Kasumi-1 (cell line): ENCODE measurements around the gene HSBP1.
A peak's percentile ranks its signal among the peaks of the same experiment; 100 is the strongest.

ENCODE experiments used
- DNase-seq, 2 experiments: peaks; one replicate each; lab custom pipeline; 2025; lab: John Stamatoyannopoulos, UW

Gene HSBP1

DNA sequence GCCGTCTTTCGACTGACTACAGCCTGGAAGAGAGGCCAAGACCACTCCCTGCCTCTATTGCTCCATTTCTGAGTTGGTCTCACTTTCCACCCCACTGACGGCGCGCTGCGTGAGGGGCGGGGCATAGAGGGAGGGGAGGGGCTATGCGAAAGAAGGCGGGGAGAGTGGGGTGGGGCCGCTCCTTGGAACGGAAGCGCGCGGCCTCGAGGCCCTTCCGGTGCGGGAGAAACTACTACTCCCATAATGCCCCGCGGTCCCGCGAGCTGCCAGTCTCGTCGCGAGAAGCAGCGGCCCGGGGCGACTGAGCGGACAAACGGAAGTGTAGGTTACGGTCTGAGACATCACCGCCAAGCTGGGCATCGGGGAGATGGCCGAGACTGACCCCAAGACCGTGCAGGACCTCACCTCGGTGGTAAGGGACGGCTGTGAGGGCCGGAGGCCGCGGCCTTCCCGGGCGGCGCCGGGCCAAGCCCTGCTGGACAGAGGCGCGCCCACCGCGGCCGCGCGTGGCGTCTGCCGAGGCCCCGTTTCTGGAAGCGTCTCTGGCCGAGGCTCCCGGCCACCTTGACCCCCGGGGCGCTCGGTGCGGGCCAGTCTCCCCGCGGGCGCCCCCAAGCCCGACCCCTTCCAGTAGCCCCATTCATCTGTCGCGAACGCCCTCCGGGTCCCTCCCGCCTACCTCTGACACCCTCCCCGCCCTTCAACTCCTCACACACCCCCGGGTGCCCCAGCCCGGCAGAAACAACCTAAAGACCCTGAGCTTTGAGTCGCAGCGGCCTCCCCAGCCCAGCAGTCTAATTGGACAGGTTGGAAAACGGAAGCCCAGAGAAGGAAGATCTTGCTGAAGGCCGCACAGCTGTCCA is at the start of gene HSBP1:
Gene HSBP1 (plus strand): TSS at position 269 of the 863 bp plus-strand sequence. CDS start 99 bp downstream, at position 368.
- peak; percentile 84 to 85 for DNase-seq

DNA sequence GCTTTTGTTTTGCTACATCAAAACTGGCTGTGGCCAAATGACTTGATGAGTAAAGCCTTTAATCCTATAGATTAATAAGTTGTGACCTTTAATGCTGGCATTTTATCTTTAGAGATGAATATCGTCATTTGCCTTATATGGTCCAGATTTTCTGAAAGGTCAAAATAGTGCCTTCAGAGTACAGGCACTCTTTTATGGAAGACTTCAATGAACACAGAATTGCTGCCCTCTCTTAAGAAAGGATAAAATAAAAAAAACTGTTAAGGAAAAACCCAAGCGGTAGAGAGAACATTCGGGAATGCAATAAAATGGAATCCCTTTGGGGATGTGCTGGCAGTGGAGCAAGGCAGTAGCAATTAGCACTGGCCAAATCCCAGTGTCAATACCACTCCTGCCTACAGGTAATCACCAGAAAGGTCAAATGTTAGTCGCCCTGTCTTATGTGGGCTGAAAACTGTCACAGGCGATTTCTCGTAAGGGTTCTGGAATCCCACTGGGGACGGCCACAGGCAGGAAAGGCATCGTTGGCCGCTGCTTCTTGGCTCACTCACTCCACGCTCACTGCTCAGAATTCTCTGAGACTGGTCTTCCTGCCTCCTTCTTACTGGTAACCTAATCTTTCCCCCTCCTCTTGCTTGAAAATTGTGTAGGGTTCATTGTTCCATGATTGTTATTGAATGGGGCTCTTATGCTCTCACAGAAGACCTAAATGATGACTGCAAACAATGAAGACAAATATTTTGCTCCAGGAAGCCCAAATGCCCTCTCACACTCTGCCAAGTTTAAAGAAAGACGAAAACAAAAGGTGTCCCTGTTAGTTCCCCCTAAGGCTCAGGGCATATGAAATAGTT is 45.4 kb upstream of the HSBP1 start:
- DNase-seq = no peak

DNA sequence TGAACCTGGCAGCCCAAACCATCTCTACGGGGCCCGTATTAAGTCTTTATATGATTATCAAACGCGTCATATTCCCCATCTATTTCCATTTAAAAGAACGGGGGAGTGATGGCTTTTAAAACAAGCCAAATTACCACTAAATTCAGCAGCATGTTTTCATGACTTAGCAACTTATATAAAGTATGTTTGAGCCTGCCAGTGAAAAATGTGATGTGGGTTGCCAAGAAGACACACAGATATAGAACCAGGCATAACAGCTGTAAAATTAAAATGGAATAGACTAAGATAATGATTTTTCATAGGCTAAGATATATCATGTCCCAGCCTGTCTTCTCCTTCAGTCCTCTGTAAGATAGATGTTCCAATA is 44.8 kb upstream of the HSBP1 start:
- DNase-seq = no peak

DNA sequence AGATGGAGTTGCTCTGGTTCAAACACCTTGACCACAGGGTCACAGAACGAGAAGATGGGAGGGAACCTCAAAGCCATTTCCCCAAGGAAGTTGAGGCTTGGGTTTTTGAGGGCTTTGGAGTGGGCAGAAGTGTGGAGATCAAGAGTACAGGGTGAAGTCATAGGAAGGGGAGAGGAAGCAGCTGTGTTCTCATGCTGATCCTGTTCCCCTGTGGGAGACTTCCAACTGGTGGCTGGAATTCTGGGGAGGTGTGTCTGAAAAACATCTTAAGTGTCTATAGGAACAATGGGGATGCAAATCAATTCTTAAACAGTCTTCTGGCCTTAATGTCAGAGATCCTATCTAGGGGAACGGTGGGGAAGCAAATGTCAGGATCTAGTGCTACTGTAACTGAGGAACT is 38.8 kb upstream of the HSBP1 start:
- DNase-seq = peak in 1 of 2 experiments; percentile 3

DNA sequence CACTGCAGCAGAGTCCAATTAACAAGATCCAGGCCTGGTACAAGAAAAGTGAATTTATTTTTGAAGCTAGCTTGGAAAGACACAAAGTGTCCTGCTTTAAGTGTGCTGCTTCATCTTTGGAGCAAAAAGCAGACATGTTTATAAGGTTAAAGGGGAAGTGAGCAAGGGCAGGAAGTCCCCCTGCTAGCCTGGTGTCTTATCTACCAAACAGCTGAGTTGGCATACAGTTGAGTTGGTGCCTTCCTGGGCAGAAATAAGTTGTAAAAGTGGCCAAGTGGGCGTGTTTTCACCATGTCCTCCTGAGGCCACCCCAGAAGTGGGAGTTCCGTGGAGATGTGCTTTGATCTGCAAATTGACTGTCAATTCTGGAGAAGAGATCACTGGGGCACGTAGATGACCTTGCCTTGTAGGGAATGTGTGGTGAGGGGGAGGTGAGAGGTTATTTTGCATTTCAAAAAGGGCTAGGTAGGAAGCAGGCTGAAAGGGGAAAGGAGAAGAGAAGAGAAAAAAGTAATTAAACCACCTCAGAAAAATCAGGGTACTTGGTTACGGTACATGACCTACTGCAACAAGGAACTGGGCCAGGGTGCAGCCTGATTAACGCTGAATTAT is 38.3 kb upstream of the HSBP1 start:
- peak; percentile 45 to 49 for DNase-seq

DNA sequence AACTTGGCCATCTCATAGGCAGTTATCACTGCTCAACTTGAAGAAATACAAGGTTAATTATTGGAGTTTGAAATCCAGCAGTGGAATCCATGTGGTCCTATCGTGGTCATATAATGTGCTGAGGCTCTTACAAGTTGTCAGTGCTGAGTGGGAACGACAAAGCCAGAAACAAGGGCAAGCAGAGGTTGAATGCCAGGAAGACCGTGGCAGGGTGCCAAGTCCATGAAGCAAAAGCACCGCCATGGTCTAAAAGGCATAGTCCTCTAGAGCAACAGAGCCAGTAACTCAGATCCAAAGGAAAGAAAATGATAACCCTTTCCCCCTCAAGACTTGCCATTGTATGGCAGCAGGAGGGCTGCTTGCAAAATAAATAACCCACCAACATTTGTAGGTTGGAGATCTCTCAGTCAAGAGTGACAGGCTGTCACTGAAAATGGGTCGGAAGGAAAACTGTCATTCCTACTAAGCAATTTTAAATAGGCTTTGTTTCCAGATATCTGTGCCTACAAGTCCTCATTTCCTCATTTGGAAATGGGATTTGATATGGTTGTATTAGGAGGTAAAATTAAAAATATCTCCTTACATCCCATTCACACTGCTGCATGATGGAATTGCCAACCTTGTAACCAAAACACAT is 36.4 kb upstream of the HSBP1 start:
- no peak for DNase-seq

DNA sequence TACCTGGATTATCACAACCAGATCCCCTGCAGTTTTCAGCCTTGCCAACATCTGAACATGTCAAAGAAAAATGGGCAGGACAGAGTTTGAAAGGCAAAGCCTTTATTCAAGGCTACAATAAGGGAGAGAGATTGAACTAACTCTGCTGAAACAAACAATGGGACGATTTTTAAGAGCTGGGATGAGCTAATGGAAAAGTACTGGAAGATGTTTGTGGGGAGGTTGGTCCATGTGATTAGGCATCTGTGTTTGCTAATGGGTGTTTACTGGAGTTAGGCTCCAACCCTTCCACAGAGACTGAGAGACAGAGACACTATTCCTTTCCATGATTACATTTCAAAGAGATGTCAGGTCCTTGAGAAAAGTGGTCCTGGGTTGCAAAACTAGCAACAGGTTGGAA is 35.0 kb upstream of the HSBP1 start:
- no peak for DNase-seq

DNA sequence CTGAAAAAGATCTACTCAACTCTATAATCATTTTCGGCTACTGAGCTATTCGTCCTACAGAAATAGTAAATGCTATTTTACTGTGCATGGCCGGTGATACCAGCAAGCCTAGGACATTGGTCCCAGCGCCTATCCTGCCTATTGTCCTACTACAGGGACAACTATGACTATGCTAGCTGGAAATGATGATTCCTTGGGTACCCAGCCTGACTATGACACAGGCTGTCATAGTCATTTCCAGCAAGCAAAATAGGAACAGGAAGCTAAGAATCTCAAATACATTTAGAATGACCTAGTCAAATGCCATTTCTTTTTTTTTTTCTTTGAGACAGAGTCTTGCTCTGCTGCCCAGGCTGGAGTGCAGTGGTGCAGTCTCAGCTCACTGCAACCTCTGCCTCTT is 33.7 kb upstream of the HSBP1 start:
- no peak for DNase-seq

DNA sequence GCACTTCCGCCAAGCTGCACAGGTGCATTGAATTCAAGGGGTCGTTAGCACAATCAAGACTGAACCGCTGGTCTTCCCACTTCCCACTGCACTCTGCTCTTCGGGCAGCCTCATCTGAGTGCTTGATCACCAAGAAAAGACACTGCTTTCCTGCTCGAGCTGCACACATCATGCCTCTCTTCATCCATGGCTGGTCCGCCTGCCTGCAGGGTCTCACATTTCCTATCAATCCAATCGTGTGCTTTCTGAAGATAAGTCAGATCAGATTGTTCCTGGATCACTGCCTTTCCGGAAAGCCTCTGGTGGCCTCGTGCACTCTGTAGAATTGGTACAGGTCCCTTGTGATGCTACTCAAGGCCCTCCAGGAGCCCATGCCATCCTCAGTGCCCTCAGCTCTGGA is 30.8 kb upstream of the HSBP1 start:
- no peak for DNase-seq

DNA sequence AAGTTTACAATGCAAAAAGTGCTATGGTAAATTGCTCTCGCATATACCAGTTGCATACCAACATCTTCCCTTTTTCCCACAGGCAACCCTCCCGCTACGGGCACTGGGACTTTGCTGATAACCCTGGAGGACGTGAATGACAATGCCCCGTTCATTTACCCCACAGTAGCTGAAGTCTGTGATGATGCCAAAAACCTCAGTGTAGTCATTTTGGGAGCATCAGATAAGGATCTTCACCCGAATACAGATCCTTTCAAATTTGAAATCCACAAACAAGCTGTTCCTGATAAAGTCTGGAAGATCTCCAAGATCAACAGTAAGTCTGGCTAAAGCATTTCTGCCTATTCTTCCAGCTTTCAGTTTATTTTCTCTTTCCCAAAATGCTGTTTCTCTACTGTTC is 27.9 kb upstream of the HSBP1 start:
- DNase-seq = no peak

DNA sequence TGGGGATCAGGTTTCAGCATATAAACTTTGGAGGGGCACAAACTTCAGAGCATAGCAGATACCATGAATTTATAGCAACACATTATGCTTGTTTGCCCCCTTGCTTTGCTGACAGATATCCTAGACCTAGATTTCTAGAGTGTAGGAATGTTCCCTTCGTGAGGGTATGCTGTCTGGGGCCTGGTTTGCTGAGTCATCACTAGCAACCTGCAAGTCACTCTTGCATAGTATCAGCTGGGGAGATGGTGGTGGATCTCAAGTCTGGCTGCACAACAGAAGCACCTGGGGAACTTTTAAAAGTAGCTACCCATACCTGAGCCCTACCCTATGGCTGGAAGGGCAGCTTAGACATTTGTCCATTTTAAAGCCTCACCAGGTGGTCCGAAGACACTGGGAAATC is 22.3 kb upstream of the HSBP1 start:
- no peak for DNase-seq

DNA sequence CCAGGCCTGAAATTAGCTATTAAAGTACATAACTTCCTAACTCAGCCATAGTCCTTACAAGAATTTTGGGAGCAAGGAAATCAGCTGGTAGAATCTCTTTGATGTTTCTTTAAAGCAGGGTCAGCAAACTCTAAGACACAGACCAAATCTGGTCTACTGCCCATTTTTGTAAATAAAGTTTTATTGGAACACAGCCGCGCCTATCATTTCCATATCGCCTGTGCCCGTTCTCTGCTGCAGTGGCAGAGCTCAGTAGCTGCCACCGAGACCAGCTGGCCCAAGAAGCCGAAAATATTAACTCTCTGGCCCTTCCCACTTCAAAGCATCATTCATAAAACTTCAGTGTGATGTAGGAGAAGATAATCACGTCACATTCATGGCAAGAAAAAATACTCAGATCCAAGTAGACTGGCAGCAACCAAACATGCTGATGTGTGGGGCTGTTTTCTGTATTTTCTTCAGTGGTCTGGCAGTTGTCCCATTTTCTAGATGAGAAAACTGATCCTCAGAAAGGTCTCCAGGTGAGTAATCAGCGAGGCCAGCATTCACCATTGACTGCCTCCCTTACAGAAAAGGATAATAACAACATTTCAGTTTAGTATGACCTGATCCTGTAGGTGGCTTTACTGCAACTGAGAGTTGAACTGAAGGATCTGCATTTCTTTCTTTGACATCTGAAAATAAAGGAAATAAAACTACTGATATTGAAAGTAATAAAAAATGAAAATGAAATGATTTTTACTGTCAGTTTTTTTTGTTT is 18.0 kb upstream of the HSBP1 start:
- DNase-seq = no peak

DNA sequence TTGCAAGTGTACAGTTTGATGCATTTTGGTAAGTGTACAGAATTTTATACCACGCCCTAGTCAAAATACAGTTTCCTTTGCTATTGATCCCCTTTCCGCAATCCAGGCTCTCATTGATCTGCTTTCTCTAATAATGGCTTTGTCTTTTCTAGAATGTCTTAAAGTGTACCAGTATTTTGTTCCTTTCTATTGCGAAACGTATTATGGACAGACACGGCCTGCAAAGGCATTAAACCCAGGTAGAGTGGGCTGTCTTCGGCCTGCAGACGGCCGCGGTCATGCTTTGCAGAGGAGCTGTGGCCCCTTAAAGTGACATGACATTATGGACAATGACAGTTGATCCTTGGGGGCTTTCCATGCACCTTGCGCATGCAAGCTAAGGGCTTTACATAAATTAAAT is 15.9 kb upstream of the HSBP1 start:
- DNase-seq = no peak

DNA sequence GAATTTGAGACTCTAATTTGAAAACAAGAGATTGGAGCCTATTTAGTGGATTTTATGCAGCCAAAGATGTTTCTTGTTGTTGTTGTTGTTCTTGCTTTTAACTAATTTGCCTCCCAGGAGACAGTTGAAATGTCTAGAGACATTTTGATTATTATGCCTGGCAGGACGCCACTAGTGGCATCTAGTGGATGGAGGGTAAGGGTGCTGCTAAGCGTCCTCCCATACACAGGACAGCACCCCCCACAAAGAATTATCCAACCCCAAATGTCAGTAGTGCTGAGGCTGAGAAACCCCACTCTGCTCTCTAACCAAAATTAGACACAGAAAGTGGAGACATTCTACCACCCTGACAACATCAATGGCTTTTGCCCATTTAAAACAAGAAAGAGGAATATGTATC is 15.4 kb upstream of the HSBP1 start:
- DNase-seq = no peak

DNA sequence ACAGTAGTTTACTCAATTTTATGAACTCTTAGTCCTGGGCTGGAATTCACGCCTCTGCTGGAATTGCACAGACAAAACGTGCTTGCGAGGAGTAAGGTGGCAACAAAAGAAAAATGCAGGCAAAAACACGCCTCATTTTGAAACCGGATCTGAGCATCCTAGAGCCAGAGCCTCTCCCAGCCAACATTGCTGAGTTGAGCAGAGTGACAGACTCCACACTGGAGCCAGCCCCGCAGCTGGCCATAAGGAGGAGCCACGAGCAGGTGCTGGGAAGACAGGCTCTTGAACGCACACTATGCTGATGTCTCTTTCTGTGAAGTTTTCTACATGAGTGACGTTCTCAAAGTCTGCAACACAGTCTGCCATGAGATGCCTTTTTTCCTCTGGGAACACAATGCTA is 14.6 kb upstream of the HSBP1 start:
- DNase-seq = no peak

DNA sequence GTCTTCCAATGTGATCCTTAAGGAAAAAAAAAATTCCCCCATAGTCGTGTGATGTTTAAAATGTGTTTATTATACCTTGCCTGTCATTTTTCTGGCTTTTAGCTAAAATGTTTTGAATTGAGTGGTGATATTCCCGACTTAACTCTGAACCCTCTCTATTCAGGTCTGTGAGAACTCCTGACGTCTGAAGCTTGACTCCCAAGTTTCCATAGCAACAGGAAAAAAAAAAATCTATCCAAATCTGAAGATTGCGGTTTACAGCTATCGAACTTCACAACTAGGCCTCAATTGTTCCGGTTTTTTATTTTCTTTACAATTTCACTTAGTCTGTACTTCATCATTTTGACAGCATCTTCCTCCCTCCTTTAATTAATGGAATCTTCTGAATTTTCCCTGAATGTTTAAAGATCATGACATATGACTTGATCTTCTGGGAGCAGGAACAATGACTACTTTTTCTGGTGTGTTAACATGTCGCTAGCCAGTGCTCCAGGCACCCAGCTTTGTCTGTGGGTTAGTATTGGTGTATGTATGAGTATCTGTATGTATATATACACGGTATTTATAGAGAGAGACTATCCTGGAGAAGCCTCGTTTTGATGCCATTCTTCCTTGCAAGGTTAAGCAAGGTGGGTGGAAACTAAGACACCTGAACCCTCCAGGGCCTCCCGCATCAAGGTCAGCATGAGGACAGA is 12.8 kb upstream of the HSBP1 start:
- no peak for DNase-seq

DNA sequence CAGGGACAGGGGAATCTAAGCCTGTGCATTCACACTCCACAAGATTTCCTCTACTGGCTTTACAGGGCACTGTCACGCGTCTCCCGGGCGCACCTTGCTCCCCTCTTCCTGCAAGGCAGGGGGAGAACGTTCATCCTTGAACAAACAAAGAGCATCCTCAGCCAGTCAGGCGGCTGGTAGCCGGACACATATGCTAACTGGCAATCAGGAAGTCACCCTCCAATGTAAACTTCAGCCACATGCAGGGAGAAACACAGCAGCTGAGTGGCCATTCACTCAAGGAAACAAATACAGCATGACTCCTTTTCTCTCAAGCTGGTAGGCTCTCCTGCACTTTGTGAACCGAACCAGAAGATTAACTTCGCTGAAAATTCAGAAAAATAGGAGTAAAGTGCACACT is 10.8 kb upstream of the HSBP1 start:
- no peak for DNase-seq

DNA sequence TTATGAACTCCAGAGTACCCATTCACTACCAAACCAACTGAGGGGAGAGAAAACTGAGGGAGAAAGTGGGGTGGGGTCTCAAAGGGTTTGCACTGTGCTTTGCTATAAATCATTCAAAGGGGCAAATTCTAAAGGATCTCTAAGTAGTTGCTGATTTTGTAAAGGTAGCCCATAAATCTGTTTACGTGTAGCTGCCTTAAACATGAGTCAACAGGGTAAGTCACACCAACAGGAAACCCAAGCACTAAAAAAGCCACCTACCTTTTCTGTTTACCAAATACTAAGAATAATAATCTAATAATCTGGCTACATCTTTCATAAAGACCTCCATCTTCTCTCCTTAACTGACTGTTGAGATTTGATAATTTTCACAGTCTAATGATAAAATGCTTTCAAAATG is 8.4 kb upstream of the HSBP1 start:
- DNase-seq = no peak

DNA sequence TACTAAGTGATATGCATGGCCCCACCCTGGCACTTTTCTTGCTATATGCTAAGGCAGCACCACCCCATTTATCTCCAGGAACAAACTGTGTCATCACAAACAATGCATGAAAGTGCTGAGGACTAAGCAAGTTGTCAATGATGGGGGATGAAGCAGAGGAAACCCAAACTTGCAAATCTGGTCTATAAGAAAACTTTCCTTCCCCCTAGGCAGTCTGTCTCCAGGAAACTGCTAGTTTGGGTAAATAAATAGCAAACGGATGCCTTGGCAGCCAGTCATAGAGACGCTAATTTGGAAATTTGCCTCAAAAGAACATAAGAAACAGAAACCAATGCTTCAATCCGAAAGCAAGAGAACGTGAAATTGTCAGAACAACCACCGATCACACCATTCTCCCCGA is 5.6 kb upstream of the HSBP1 start:
- no peak for DNase-seq

DNA sequence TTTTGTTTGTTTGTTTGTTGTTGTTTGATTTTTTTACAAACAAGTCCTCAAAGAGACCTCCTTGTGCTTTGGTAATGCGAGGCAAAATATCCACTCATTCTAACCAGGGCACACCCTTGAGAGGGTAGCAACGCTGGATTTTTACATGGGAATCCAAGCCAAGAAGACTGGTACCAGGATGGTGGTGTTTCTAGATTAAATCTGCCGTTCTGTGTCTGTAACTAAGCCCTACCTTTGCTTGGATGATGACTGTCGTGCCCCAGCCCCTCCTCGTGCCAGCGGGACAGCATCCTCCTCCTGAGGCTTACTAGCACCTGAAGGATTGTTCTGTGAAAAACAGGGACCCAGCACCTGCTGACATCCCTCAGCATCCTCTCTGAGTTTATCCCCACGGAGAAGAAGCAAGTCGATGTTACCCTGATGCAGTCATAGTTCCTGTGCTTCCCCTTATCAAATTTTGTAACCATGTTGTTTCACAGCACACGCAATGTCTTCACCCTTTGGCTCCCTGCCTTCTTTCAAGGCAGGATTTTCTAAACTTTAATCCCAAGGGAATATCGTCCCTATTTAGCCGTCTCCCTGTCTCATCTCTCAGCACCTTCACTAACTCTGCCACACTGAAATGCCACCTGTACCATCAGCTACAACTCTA is 5.1 kb upstream of the HSBP1 start:
- DNase-seq = no peak
